ENCODE data around the gene EPS8L3.

Gene EPS8L3

GRCh38 chr1:109793089-109793485 is 29.4 kb upstream of the EPS8L3 start:
- DNase-seq (ENCODE audit: low spot score), result no peak

- DNase-seq (ENCODE audit: low spot score), result peak; percentile 73
Measured at GRCh38 chr1:109792056-109792831, 28.5 kb upstream of the EPS8L3 start.

GRCh38 chr1:109791495-109792043 is 27.8 kb upstream of the EPS8L3 start:
- DNase-seq (ENCODE audit: low spot score), result no peak

GRCh38 chr1:109790735-109791494 is 27.2 kb upstream of the EPS8L3 start:
- DNase-seq (ENCODE audit: low spot score), result peak; percentile 45

- DNase-seq (ENCODE audit: low spot score), result no peak
Measured at GRCh38 chr1:109790329-109790728, 26.6 kb upstream of the EPS8L3 start.

GRCh38 chr1:109789551-109790180 is 25.9 kb upstream of the EPS8L3 start:
- no peak for DNase-seq (ENCODE audit: low spot score)

- DNase-seq (ENCODE audit: low spot score), result no peak
Measured at GRCh38 chr1:109788695-109789521, 25.2 kb upstream of the EPS8L3 start.

GRCh38 chr1:109787845-109788601 is 24.3 kb upstream of the EPS8L3 start:
- no peak for DNase-seq (ENCODE audit: low spot score)

- no peak for DNase-seq (ENCODE audit: low spot score)
Measured at GRCh38 chr1:109787211-109787844, 23.6 kb upstream of the EPS8L3 start.

- no peak for DNase-seq (ENCODE audit: low spot score)
Measured at GRCh38 chr1:109786531-109787021, 22.9 kb upstream of the EPS8L3 start.

- no peak for DNase-seq (ENCODE audit: low spot score)
Measured at GRCh38 chr1:109786112-109786480, 22.4 kb upstream of the EPS8L3 start.

GRCh38 chr1:109785446-109786111 is 21.9 kb upstream of the EPS8L3 start:
- no peak for DNase-seq (ENCODE audit: low spot score)

GRCh38 chr1:109784551-109785252 is 21.0 kb upstream of the EPS8L3 start:
- no peak for DNase-seq (ENCODE audit: low spot score)

GRCh38 chr1:109783436-109783835 is 19.7 kb upstream of the EPS8L3 start:
- DNase-seq (ENCODE audit: low spot score), result no peak

- no peak for DNase-seq (ENCODE audit: low spot score)
Measured at GRCh38 chr1:109782927-109783326, 19.2 kb upstream of the EPS8L3 start.

- no peak for DNase-seq (ENCODE audit: low spot score)
Measured at GRCh38 chr1:109782514-109782913, 18.8 kb upstream of the EPS8L3 start.

- no peak for DNase-seq (ENCODE audit: low spot score)
Measured at GRCh38 chr1:109781806-109782205, 18.1 kb upstream of the EPS8L3 start.

- no peak for DNase-seq (ENCODE audit: low spot score)
Measured at GRCh38 chr1:109780982-109781381, 17.3 kb upstream of the EPS8L3 start.

- no peak for DNase-seq (ENCODE audit: low spot score)
Measured at GRCh38 chr1:109777980-109778625, 14.4 kb upstream of the EPS8L3 start.
